DND-41 (cell line): ENCODE data around the gene RASL11A.

Source experiments
- CTCF ChIP-seq: IDR thresholded peaks from 2 replicates; pipeline ENCODE4 v1.5.1; 2012; ENCODE audit warnings: borderline replicate concordance, low read length, moderate library complexity, mild to moderate bottlenecking; ENCODE audit not compliant: poor library complexity, severe bottlenecking; ENCODE audit errors: extremely low read depth
- EZH2 ChIP-seq: IDR thresholded peaks from 3 replicates; pipeline ENCODE4 v1.6.1; 2012; ENCODE audit warnings: borderline replicate concordance, low read depth, mild to moderate bottlenecking, moderate library complexity, low read length, inconsistent platforms; ENCODE audit not compliant: severe bottlenecking

GRCh38 chr13:27293873-27294515 is 23.4 kb downstream of the RASL11A start:
- TF ChIP-seq CTCF (no peak), EZH2 (no peak)
